ENCODE data around the gene TMEM120B.
A peak's percentile ranks its signal among the peaks of the same experiment; 100 is the strongest.
"Not testable (repeated sequence)": the region's sequence is repeated elsewhere in the genome, so short reads cannot be mapped to it uniquely, and the experiment has no call there.

Gene TMEM120B

DNA sequence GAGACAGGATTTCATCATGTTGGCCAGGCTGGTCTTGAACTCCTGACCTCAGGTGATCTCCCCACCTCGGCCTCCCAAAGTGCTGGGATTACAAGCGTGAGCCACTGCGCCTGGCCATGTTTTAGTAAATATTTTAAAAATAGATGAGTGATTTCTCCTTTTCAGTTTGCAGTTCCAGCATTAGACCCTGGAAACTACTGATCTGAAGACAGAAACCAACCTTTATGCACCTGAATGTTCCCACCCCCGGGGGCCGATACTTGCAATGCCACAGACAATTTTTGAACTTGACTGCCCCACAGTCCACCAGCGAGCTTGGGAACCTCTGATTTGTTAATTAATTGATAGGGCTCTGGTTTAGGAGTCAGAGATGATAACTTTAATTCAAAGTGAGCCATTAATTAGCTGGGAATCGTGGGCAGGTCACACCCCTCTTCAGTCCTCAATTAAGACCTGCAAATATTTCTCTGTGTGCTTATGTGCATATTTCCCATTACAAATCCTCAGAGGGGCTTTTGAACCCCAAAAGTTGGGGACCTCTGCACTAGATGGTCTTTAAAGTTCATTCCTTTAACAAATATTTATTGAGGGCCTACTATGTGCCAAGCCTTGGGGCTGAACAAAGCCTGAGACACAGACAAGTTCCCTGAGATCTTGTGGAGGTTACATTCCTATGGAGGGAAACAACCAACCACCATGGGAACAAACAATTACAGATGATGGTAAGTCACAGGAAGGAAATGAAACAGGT lies 4.1 kb upstream of the TMEM120B start:
- no peak for DNase-seq

DNA sequence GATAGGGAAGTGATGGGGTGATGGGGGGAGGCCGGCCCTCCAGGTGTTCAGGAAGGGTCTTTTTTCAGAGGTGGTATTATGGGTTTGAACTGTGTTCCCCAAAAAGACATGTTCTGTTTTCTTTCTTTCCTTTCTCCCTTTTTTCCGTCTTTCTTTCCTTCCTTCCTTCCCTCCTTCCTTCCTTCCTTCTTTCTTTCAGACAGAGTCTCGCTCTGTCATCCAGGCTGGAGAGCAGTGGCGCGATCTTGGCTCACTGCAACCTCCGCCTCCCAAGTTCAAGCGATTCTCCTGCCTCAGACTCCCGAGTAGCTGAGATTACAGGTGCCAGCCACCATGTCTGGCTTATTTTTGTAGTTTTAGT lies 3.5 kb upstream of the TMEM120B start:
- DNase-seq, result not testable (repeated sequence)

DNA sequence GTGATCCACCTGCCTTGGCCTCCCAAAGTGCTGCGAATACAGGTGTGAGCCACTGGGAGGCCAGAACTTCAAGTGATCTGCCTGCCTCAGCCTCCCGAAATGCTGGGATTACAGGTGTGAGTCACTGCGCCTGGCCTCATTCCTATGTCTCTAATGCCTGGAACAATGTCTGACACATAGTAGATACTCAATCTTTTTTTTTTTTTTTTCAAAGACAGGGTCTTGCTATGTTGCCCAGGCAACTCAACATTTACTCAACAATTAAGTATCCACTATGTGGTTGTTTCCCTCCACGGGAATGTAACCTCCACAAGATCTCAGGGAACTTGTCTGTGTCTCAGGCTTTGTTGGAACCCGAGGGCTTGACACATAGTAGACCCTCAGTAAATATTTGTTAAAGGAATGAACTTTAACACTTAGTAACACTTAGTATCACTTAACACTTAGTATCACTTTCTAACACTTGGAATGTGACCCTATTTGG lies 3.0 kb upstream of the TMEM120B start:
- DNase-seq, result no peak

DNA sequence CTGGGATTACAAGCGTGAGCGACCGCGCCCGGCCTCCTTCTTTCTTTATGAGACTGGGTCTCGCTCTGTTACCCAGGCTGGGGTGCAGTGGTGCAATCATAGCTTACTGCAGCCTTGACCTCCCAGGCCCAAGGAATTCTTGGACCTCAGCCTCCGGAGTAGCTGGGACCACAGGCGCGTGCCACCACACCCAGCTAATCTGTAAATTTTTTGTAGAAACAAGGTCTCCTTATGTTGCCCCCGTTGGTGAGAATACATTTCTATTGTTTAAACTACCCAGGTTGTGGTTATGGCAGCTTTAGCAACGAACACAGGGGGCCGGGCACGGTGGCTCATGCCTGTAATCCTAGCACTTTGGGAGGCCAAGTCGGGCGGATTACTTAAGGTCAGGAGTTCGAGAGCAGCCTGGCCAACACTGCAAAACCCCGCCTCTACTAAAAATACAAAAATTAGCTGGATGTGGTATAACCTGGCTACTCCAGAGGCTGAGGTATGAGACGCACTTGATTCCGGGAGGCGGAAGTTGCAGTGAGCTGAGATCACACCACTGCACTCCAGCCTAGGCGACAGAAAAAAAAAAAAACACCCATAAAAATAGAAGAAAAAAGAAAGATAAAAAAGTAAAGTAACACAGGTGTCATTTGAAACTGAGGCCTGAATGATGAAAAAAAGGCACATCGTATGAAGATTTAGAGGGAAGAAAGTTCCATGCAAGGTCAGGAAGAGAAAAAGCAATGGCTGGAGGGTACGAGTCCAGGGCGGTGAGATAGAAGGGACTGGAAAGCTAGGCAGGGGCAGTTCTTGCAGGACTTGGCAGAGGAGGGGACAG lies 977 bp upstream of the TMEM120B start:
- DNase-seq, result no peak

DNA sequence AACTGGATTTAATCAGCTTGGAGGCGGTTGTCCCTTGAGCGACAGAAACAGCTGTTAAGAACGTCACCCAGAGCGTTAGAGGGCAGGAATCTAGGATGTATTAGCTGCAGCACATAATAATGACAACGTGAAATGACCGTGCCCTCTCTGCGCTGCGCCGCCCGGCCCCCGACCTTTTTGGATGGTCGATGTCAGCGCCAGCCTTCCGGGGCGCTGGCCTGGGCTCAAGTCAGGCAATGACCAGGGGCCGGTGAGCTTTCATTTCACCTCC lies 427 bp upstream of the TMEM120B start:
- DNase-seq, result no peak

DNA sequence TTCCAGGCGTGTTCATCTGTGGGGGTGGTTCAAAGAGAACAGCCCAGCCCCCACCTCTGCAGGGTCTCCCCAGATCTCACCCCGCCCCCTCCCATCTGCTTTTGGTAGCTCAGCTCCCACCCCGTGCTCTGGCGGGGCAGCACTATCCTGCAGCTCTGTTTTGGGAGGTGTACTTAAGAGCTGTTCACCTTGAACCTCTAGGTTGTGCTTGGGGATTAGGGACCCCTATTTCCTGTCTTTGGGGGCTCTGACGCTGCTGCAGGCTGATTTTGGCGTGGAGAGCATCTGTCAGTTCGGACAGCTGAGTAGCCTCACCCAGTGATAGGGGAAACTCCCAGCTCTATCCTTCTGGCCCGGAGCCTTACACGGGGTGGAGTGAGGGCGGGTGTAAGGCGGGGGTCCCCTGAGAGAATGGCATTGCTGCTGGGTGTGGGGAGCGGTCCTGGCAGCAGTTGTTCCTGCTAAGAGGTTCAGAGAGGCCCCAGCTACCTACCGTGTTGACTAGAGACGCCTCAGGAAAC lies 765 bp downstream of the TMEM120B start:
- DNase-seq, result peak; percentile 29

DNA sequence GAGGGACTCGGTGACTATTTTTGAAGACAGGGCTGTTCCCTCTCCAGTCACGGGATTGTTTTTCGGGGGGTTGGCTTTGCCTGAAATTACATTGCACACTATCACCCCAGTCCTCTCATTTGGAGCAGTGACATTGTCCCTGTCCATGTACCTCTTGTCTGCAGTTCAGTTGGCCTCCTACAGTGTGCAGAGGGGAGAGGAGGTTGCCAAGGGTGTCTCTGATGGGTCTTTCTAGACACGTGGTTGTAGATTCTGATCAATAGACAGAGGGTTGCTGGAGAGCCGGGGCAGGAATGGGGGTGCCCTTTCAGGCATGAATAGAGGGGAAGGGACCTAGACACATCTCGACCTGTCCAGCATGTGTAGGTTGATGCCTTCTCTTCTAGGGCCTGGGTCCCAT lies 1.2 kb downstream of the TMEM120B start:
- DNase-seq, result no peak

DNA sequence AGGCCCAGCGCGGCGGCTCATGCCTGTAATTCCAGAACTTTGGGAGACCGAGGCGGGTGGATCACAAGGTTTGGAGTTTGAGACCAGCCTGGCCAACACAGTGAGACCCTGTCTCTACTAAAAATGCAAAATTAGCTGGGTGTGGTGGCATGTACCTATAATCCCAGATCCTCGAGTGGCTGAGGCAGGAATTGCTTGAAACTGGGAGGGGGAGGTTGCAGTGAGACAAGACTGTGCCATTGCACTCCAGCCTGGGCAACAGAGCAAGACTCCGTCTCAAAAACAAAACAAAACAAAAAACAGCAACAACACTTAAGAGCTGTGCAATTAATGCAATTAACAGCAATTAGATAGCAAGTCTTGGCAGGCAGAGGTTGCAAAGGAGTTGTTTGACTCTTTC lies 2.5 kb downstream of the TMEM120B start:
- DNase-seq, result not testable (repeated sequence)

DNA sequence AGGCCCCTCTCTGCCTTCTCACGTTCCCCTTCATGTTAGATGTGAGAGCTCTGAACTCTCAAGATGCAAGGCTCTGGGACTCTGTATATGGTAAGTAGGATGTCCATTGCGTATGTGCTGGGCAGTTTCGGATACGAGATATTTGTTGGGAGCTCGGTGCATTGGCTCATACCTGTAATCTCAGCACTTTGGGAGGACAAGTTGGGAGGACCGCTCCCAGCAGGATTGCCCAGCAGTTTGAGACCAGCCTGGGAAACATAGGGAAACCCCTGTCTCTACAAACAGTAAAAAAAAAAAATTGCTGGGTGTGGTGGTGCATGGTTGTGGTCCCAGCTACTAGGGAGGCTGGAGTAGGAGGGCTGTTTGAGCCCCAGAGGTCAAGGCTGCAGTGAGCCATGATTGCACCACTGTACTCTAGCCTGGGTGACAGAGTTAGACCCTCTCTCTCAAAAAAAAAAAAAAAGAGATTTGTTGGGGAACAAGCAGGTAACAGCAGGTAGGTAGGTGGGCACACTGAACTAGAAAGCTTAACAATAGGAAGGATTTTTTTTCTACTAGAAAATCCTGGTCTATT lies 3.4 kb downstream of the TMEM120B start:
- no peak for DNase-seq

DNA sequence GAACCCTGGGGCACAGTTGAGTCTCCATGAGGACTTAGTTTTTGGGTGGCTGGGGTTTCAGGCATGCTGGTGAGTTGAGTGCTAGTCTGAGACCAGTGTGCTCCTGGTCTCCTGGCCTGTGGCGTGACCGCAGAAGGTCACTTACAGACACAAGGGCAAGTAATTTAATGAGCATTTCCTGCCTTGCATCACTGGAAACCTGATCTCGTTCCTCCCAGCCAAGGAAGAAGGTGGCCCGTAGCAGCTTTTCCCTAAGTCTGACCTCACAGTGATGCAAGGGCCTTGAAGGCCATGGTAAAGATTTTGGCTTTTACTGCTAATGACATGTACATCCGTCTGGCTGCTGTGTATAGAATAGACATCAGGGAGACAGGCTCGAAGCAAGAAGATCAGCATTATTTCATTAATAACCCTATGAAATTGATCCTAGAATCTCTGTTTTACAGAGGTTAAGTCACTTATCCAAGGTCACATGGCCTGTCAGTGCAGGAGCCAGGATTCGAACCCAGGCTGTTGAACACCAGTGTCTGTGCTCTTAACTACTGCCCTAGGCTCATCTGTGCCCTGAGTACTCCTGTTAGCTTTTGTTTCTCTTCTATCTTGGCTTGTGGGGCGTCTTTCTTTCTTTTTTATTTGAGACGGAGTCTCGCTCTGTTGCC lies 4.6 kb downstream of the TMEM120B start:
- no peak for DNase-seq

DNA sequence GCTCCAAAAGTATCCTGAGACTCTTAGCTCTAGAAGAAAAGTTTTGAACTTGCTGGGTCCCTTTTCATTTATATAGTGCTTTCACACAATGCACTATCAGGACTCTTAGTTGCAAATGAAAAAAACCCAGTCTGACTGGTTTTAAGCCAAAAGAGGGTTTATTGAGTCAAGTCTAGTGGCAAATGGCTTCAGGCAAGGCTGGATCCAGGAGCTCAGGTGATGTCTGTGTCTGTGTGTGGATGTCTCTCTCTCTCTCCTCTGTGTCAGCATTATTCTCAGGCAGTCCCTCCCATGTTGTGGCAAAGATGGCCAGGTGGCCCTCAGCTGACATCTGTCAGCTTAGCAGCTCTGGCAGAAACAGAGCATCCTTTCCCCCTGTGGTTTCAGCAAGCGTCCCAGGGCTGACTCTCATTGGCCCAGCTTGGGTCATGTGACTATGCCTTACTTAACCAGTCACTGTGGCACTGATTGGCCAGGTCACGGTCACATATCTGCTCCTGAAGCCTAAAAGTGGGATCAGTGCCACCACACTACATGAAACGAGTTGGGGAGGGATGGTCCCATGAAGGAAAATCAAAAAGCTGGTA lies 6.2 kb downstream of the TMEM120B start:
- DNase-seq, result no peak

DNA sequence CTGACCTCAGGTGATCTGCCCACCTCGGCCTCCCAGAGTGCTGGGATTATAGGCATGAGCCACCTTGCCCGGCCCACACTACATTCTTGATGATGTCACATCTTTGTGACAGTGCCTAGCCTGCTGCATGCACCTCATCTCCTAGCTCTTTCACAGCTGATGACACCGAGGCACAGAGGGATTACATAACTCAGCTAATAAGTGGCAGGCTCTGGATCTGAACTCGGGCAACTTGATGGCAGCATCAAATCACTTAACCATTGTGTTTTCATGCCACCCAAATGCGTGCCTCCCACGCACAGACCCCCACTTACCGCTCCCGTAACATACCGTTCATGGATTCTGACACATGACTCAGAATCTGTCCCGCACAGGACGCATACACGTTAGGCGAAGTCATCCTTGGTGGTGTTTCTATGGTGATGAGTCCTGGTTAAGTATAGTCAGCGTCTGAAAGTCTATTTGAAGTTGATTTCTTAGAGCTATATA lies 7.4 kb downstream of the TMEM120B start:
- no peak for DNase-seq

DNA sequence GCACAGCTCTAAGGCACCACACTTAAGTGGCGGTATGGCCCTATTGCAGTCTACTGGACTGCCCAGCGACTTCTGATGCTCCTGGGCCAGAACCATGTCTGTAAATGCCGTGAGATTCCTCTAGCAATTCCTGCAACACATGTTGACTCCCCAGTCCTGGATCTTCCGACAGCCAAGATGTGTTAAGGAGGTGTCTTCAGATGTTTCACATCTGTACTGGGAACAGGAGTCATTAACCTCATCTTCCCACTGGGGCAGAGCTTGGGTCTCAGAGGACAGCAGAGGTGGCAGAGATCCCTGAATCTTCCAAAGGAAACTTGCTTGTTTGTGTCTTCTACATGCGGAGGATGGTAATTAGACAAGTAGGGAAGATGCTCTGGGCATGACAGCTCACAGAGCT lies 8.2 kb downstream of the TMEM120B start:
- DNase-seq, result no peak

DNA sequence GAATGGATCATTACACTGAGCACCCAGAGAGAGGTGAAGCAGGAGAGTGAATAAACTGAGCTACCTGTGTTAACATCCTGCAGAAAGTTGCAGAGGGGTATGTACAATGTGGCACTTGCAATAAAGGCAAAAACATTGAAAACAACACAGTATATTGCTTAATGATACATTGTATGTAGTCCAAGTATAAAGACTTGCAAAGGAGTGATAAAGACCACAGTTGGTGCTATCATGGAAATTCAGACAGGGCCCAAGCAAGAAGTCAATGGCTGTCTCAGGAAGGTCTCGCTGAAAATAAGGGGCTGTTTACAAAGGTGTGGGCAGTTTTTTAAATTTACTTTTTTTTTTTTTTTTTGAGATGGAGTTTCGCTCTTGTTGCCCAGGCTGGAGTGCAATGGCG lies 10.0 kb downstream of the TMEM120B start:
- no peak for DNase-seq

DNA sequence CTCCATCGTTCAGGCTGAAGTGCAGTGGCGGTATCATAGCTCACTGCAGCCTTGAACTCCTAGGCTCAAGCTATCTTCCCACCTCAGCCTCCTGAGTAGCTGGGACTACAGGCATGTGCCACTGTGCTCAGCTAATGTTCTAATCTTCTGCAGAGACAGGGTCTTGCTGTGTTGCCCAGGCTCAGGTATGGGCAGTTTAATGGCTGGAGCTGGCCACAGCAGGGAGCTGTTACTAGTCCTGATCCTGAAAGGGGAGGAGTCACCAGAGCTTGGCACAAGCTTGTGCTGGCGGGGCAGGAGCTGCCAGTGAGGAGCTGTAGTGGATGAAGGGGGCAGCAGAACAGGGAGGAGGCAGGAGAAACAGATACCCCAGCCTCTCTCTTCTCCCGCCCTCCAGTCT lies 10.6 kb downstream of the TMEM120B start:
- no peak for DNase-seq

DNA sequence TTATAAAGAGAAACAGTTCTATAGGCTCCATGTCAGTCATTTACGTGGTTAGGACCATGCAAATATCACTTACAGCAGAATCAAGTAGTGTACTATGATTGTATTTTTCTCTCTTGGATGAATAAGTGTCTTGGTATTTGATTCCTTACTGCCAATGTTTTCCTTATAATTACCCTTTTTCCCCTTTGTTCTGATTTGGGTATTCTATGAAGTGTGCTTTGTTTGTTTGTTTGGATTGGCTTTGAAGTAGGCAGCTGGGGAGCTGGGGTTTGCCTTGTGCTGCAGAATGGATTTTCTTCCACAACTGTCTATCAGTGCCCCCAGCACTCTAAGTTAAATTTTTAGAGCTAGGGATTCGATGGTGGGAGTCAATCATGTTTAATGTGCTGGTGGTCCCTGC lies 12.4 kb downstream of the TMEM120B start:
- DNase-seq, result no peak

DNA sequence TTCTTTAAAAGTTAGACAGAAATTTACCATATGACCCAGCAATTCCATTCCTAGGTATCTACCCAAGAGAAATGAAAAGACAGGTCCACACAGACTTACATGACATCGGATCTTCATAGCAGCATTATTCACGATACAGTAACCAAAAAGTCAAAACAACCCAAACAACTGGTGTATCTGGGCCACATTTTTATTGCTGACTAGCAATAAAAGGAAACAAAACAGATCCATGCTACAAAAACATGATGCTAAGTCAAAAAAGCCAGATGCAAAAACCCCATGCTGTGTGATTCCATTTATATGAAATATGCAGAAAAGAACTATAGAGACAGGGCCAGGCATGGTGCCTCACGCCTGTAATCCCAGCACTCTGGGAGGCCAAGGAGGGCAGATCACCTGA lies 12.9 kb downstream of the TMEM120B start:
- DNase-seq, result no peak

DNA sequence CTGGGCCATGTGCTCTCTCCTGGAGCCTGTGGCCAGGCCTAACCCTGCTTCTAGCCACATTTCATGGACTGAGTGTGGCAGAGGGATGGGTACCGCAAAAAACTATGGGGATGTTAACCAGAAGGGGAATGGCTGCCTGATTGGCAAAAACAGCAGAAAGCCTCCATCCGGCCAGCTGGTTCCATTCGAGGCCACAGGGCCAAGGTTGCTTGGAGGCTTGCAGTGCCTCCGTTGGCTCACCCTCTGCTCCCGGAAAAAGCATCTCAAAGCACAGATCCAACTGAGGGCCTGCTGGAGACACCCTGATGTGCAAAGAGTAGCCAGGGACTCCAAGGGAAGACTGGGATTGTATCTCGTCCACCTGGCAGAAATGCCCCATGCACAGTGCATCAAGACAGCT lies 16.5 kb downstream of the TMEM120B start:
- DNase-seq, result no peak

DNA sequence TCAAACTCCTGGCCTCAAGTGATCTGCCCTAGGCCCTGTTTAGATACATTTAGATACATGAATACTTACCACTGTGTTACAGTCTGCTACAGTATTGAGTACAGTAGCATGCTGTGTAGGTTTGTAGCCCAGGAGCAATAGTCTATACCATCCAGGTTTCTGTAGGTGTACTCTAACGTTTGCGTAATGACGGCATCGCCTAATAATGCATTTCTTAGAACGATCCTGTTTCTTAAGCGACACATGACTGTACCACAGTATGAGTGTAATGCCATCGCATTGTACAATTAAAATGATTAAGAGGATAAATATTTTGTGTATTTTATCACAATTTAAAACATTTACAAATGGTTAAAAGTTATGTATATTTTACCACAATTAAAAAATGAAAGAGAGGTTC lies 18.9 kb downstream of the TMEM120B start:
- no peak for DNase-seq

DNA sequence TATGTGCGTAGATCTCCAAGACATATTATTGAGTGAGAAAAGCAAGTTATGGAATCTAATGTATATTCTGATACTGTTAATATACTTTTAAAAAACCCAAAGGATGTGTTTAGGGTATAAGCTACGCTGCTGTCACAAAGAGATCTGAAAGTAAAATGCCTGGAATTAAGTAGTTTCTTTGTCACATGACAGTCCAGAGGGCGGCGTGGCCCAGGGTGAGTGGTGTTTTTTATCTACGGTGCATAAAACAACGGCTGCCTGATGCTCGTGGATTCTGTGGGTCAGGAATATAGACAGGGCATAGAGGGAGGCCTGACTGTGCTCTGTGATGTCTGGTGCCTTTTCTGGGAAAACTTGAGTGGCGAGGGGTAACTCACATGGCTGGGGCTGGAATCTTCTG lies 21.3 kb downstream of the TMEM120B start:
- DNase-seq, result no peak

DNA sequence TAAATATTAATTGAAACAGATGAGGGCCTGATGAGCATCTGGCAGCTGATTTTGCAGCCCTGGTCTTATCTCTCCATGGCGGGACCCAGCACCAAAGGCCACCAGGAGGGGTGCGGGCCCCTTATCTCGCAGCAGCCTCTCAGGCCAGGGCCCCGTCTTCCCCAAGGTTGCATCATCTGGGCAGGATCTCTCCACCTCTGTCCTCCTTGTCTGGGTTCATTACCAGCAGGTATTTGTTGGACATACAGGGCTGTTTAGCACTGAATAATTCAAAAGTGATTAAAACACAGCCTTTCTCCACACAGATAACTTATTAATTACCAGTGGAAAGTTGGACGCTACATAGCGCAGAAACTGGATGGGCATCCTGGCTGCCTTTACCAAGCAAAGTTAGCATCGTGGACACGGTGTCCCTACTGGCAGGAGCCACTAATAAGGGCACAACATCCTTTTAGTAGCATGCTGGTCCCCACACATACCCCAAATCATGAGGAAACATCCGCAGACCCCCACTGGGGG lies 25.8 kb downstream of the TMEM120B start:
- no peak for DNase-seq

DNA sequence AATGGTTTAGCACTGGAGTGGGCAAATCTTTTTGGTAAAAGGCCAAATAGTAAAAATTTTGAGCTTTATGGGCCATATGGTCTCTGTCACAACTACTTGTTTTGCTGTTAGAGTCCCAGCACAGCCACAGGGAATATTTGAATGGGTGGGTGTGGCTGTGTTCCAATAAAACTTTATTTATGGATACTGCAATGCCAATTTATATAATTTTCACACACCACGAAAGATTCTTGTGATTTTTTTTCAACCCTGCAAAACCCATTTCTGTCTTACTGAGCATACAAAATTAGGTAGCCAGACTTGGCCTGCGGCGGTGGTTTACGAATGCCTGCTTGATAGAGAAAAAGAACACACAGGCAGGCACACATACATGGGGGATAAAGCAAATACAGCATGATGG lies 28.3 kb downstream of the TMEM120B start:
- no peak for DNase-seq
